OCI-M2 (cell line): ENCODE results near the gene SMU1.

Experiments used
- DNase-seq: peaks from one replicate; lab custom pipeline; 2025; ENCODE audit not compliant: unreplicated experiment; lab: John Stamatoyannopoulos, UW

SMU1 gene

DNA sequence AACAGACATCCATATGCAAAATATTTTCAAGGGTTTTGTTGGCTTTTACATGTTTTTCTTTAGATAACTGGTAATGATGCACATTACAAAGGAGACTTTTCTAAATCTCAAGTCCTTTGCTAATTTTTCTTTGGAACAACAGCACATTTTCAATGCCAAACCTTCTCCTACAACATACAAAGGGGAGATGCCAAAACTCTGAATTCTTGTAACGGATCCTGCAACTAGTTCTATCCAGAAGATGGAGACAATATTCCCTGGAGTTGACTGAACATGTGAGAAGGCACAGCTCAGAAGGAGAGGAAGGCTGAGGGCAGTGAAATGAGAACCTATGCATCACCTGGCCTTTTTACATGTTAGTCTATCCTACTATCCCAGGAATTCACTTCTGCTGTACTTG lies 30.4 kb downstream of the SMU1 start:
- DNase-seq = no peak

DNA sequence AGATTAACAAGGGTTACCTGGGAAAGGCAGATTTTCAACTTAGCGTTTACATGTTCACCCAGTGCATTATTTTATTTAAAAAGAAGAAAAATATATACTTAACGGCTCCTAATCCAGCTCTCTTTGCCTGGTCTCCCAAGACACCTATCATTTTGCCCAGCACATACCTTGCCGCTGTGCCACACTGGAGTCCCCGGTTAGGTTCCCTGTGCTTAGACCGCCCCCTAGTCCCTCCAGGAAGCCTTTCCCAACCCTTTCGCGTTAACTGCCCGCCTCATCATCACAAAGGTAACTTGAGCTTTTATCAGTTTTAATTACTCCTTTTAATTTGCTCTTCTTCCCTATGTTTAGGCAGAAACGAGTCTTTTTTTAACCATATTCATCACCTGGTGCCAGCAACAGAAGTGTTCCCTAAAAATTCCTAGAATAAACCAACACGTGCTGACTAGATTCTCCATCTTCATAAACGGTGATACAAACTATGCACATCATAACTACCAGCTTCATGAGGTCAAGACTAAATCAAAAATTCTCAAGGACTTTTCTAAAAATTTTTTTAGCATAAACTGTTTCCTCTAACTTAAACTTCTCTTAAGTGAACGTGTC lies 31.7 kb downstream of the SMU1 start:
- DNase-seq = no peak

DNA sequence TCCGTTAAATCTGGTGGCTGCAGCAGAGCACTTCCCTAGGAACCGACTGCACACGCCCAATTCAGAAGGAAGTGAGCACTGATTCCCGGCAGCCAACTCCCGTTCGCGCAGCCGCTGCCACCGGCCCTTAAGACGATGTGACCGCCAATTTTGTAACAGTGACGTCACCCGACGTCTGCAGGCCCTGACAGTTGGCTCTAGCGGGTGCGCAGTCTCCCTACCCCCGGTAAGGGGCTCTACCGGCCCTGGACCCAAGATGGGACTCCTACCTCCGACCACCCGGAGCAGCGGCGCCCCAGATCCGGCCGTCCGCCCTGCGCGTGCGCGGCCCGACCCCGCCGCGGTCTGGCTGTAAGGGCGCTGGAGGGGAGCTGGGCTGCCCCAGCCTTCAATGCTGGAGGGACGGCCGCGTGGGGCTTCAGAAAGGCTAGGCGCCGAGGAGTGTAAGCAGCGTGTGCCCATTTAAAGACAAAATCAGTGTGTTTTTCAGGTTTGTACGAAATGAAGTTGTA lies 32.3 kb downstream of the SMU1 start:
- DNase-seq = no peak

DNA sequence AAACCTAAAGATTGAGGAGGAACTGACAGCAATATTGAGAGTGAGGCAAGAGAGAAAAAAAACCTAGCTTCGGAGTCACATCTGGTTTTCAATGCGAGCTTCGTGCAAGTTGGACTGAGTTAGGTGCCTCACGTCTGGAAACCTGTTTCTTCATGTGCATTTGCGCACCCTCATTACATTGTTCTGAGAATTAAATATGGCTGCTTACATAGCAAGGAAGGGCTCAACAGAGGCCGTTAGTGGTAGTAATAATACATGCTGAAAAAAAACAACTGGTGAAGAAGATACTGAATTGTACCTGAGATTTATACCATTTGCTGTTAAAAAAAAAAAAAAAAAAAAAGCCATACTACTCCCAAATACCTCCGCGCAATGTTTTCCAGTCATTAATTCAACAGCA lies 32.8 kb downstream of the SMU1 start:
- no peak for DNase-seq

DNA sequence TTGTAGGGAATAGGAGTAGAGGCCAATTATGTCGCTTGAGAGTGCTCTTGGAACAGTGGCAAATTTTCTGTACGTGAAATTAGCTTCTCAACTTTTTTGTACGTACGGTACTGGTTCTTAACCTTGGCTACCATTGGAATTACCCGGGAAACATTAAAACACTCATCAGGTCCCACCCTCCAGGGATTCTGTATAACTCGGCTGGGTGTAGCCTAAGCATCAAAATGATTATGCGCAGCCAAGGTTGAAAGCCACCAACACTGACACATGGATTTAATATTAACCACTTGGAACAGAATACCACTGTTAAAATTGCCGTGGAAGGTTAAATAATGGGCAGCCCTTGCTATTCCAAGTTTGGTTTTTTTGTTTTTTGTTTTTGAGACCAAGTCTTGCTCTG lies 34.0 kb downstream of the SMU1 start:
- no peak for DNase-seq

DNA sequence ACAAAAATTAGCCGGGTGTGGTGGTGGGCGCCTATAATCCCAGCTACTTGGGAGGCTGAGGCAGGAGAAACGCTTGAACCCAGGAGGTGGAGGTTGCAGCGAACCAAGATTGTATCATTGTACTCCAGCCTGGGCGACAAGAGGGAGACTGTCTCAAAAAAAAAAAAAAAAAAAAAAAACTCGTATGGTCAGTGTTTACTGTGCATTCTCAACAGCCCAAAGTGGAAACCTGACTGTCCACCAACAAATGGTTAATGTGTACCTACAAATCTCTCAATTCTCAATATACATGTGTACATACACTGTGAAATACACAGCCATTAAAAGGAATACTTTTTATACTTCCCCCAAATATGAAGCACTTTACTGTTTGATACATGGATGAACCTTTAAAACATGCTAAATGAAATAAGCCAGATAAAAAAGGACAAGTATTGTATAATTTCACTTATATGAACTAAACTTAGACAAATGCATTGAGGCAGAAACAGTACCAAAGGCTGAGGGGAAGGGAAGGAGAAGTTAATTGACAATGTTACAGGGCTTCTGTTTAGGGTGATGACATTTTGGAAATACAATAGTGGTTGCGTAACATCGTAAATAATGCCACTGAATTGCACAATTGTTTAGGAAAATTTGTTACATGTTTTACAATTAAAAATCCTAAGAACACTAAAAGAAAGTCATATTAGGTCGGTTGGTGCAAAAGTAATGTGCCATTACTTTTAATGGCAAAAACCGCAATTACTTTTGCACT lies 34.9 kb downstream of the SMU1 start:
- no peak for DNase-seq

DNA sequence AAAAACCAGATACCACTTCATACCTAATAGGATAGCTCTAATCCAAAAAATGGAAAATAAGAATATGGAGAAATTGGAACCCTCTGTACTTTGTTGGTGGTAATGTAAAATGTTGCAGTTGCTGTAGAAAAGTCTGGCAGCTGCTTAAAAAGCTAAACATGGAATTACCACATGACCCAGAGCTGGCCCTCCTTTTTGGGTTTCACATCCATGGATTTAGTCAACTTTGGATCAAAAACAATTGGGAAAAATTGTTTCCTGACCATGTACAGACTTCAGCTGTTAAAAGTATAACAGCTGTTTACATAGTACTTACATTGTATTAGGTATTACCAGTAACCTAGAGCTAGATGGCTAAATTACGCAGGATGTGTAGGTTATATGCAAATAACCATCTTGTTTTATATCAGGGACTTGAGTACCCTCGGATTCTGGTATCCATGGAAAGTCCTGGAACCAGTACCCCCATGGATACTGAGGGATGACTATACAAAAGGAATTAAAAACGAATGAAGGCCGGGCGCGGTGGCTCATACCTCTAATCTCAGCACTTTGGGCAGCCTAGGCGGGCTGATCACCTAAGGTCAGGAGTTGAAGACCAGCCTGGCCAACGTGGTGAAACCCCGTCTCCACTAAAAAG lies 35.6 kb downstream of the SMU1 start:
- DNase-seq = no peak

DNA sequence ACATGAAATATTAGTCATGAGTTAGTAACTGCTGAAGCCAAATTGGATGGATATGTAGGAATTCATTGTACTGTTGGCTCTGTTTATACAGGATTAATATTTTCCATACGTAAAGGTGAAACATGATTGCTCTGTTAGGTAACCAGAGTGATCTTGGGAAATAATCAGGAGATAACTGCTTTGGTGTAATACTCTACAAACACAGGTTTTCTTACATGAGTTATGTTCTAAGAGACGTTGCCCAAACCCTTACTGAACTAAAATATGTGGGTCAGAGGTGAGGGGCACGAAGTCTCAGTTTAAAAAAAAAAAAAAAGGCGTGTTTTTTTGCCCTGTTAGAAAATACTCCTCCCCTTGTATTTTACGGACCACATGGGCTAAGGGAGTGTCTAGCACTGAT lies 43.6 kb downstream of the SMU1 start:
- no peak for DNase-seq

DNA sequence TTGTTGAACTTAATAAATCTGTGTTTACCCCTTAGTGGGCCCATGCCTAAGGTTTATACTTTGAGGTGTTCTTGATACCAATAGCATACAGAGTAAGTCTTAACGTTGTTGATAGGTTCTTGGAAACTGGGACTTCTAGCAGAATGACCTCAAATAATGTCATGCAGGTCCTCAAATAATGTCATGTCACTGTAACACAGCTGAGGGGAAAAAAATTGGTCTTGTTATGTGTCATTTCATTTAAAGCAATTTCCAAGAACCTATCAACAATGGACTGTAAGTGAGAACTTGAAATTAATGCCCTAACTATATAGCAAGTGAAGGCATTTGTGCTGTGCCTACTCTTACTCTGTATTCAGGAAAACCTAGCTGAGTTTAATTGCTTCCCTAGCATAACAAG lies 44.2 kb downstream of the SMU1 start:
- no peak for DNase-seq

DNA sequence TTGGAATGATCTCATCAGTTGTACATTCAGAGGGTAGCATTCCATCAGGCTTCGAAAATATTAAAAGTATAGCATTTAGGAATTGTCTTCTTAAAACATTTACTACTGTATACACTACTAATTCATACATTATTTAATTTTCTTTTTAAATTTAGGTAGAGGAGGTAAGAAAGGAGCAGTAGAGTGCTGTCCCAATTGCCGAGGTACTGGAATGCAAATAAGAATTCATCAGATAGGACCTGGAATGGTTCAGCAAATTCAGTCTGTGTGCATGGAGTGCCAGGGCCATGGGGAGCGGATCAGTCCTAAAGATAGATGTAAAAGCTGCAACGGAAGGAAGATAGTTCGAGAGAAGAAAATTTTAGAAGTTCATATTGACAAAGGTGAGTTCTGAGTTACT lies 46.2 kb downstream of the SMU1 start:
- no peak for DNase-seq

DNA sequence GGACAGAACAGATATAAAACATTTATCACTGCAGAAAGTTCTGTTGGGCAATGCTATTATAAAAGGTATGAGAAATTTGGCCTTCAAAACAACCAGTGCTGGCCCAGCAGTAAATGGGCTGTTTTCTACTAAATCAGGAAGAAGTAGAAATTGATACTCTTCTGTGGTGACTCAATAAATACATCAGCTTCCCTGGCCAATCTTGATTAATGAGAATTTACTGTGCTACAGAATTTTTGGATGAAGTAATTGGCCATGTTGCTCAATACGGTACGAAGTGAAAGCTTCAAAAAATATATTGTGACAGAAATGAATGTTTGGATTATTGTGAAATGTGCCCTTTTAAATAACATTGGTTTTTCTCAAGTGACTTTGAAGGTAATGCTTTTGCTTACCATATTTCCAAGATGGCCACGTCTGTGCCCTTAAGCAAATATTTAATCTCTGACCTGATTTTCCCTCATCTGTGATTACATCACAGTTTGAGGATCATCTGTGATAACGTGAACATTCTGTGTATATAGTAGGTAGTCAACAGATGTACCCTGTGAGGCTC lies 47.2 kb downstream of the SMU1 start:
- no peak for DNase-seq

DNA sequence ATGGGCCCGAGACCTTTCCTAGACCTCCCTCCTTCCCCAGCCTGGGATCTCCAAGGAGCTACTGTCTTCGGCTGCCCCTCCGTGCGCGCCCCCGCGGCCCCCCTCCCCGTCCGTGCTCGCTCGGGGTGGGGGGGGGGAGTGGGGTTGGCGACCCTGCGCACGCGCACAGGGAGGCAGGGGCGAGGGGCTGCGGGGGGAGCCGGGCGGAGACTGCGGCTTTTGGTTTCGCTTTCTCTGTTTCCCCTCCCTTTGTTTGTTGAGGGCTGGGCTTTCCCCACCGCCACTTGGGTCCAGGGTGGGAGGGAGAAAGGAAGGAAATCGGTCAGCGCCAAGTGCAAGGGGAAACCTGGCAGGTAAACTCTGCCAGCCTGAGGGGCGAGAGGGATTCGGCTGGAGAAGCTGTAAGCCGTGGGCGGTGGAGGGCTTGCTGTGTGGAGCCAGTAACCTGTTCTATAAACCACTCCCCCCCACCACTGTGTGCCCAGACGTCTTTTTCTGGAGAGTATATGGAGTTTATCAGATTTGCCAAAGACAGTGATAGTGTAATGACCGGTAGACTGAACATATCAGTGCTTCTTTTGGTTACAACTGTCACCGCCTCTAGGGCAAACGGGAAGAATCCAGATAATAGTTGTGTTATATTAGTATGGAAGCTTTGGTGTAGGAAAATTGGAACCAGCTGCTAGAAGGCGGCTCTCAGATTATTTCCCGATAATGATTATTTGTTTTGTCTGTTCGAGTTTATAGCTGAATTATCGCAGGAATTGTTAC lies 50.7 kb downstream of the SMU1 start:
- peak; percentile 22 for DNase-seq

DNA sequence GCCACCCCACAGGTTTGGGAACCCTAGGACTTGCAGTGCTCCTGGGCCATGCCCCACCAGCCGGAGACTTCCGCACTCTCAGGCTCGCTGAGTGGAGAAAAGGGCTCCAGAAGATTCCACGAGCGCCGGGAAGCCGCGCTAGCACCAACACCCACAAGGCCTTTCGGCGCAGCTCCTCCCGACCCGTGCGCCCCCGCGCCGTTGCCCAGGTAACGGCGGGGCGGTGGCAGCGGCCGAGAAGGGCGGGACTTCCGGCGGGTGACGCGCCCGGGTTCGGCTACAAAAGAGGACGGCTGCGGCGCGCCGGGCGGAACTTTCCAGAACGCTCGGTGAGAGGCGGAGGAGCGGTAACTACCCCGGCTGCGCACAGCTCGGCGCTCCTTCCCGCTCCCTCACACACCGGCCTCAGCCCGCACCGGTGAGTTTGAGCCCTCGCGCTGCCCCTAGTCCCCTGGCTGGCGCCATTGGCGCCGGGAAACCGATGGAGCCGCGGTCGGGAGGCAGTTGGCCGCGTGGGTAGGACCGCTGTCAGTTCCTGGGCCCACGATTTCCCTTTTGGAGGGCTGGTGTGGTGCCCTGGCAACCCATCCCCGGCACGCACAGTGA lies 51.4 kb downstream of the SMU1 start, which contains the start of gene DNAJA1:
DNAJA1 (plus strand) TSS at position 308 of the 606 bp plus-strand sequence. CDS start 1,212 bp downstream, outside the sequence.
- DNase-seq = no peak

DNA sequence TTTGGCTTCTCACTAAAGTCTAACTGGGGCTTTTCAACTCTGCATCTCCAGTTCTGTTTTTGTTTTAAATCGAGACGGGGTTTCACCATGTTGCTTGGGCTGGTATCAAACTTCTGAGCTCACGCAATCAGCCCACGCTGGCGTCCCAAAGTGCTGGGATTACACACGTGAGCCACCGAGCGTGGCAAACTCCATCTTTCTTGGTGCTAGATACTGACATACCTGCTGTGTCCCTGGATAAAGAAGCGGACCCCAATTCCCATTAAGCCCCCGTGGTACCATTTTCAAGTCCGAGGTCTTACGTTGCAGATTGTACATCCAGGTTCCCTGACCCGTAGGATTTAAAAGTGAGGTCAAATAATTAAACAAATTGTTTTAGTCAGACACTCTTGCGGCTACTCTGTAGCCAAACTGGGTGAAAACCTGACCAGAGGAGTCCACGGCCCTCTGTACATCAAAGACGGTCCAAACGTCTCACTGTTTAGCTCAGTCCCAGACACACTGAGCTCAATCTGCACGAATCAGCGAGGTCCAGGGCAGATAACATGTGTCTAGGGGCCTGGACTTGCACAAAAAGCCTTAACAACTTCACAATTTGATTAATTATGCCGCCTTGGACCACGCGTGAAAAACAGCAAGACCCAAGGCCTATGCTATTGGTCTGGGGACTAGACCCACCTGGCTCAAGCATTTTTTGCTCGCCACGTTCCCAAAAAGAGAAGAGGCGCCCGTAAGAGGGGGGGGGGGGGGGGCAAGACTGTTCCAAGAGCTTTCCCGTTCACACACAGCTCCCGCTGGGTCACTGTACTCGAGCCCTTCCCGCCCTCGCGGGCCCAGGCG lies 52.1 kb downstream of the SMU1 start:
- DNase-seq = no peak

DNA sequence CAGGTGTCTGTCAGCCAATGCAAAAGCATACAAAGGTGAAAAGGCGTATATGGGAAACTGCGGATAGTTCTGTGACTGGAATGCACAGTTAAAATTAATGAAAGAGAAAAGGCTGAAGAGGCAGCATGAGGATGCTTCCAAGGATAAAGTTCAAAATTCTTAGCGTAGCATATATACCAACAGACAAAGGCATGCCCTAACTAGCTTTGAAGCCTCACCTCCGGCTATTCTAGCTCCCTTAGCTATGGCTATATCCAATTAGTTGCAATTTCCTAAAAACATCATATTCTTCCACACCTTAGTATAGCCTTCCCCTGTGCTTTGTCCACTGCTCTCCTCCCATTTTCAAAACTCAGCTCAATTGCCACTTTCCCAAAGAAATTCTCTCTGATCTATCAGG lies 52.8 kb downstream of the SMU1 start:
- DNase-seq = no peak

DNA sequence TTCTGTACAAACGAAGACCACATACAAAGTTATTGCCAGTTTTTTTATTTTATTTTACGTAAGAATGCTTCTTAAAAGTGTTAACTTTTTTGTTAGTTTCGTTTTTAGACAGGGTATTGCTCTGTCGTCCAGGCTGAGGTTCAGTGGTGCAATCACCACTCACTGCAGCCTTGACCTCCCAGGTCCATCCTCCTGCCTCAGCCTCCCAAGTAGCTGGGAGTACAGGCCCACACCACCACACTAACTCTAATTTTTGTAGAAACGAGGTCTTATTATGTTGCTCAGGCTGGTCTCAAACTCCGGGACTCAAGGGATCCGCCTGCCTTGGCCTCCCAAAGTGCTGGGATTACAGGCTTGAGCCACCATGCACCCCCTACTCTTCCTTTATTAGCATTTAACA lies 53.7 kb downstream of the SMU1 start:
- DNase-seq = no peak

DNA sequence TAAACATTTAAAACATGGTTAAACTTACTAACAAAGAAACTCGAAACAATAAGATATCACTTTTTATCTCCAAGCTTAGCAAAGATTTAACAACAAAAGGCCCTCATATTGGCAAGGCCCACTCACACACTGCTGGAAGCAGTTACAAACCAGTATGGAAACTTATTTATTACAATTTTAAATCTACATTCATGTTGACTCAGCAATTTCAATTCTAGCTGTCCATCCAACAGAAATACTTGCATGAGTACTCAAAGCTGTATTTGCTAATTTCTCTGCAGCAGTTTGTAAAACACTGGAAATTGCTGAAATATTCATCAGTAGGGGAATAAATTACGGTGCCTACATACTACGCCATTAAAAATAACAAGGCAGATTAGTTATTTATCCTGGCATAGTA lies 54.2 kb downstream of the SMU1 start:
- no peak for DNase-seq

DNA sequence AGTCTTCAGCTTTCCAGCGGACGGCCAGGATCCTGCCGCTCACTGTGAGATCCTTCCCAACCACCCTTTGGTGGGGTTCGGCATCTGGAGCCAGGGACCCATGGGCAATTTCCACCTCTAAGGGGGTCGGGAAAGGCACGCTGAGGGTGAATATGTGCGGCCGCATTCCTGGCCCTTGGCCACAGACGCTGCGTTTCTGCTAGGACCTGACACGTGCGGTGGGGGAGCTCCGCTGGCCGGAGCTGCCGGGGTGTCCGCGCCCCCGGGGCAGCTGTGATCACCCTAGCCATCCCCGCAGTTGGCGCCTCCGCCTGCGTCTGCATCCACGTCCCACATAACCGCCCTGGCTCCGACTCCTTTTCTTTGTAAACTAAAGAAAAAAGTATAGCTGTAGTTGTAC lies 56.7 kb downstream of the SMU1 start:
- no peak for DNase-seq

DNA sequence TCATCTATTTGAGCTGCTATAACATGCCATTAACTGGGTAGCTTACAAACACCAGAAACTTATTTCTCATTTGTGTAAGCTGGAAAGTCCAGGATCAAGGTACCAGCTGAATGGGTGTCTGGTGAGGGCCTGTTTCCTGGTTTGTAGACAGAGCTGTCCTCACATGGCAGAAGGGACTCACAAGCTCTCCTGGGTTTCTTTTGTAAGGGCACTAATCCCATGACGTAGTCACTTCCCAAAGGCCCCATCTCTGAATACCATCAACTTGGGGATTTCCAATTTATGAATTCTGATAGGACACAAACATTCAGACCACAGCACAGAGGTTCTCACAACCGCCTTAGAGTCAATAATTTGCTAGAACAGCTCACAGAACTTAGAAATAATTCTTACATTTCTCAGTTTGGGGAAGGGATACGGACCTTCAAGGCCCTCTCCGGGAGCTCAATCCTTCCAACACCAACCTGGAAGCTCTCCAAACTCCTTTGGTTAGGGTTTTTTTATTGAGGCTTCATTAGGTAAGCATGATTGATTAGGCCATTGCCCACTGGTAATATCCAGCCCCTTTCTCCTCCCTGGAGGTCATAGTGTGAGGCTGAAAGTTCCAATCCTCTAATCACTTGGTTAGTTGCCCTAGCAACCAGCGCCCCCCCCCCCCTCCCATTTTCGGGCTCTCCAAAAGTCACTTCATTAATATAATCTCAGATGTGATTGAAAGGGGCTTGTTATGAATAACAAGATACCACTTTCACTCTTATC lies 59.0 kb downstream of the SMU1 start:
- DNase-seq = no peak
